Esophagus muscularis mucosa (tissue), 4 donors: ENCODE measurements around the gene PEX10. TPM values are rescaled to one million over a fixed set of nuclear protein-coding genes. Genes with fewer than 3 reads are reported as not detected.

Experiments
- DNase-seq: peaks from one replicate; pipeline ENCODE4 v3.0.0-alpha.2; 2017; ENCODE audit errors: extremely low spot score
- H3K27ac ChIP-seq, 4 donors: fragments of 200-600 bp; sonication (generic); replicated peaks in 1 of 4; 1 replicate in 3 of 4; 2 replicates in 1 of 4; pipeline ENCODE4 v1.5.1; 2016 to 2019; ENCODE audit warnings: mild to moderate bottlenecking in 1 of 4
- H3K27me3 ChIP-seq, 4 donors: fragments of 200-600 bp; sonication (generic); one replicate each; pipeline versions ENCODE4 v1.5.1 to v1.6.0; 2016 to 2019
- H3K36me3 ChIP-seq, 4 donors: fragments of 200-600 bp; sonication (generic); one replicate each; pipeline ENCODE4 v1.5.1; 2016 to 2019
- H3K4me1 ChIP-seq, 4 donors: fragments of 200-600 bp; sonication (generic); one replicate each; pipeline ENCODE4 v1.5.1; 2016 to 2019
- H3K4me3 ChIP-seq, 4 donors: fragments of 200-600 bp; sonication (generic); 1 replicate in 2 of 4; 2 replicates in 2 of 4; pipeline ENCODE4 v1.5.1; 2016 to 2019; ENCODE audit warnings: mild to moderate bottlenecking in 4 of 4, moderate library complexity in 1 of 4
- H3K9me3 ChIP-seq, 4 donors: fragments of 200-600 bp; sonication (generic); 1 replicate in 3 of 4; 2 replicates in 1 of 4; pipeline ENCODE4 v1.5.1; 2016 to 2019
- EP300 ChIP-seq: sonication (generic); formaldehyde crosslinking; IDR thresholded peaks from one replicate; pipeline ENCODE4 v1.6.1; 2017; ENCODE audit warnings: antibody characterized with exemption
- POLR2A ChIP-seq: fragments of 450-650 bp; IDR thresholded peaks from one replicate; pipeline ENCODE4 v1.6.1; 2017; ENCODE audit warnings: antibody characterized with exemption, moderate library complexity, mild to moderate bottlenecking, low read depth
- POLR2AphosphoS5 ChIP-seq, 2 donors: sonication (generic); formaldehyde crosslinking; IDR thresholded peaks; one replicate each; pipeline ENCODE4 v1.6.1; 2017; ENCODE audit warnings: antibody characterized with exemption in 2 of 2
- WGBS: methylation state at CpG from one replicate; pipeline ENCODE4 v1.1.5; 2018; 5-methylcytosine and 5-hydroxymethylcytosine counted together
- intact Hi-C: fragments of 100-400 bp; cut with DNase I; formaldehyde crosslinking; loops from one replicate; pipeline ENCODE4 v1.15.1; 2023
- total RNA-seq, 4 donors: library from RNA; depleted of rRNA; stranded (reverse); fragments of >200 nt; gene quantifications; one replicate each; pipeline versions ENCODE4 v1.1.0 to v1.2.1, GENCODE V29; 2016
- TF ChIP-seq, protein P1 (sequence below), 3 experiments: fragments of 200-600 bp in 2 of 3; fragments of 450-650 bp in 1 of 3; sonication (generic) in 2 of 3; IDR thresholded peaks; one replicate each; pipeline ENCODE4 v1.5.1; 2017 to 2019; ENCODE audit warnings: antibody characterized with exemption in 3 of 3, mild to moderate bottlenecking in 2 of 3, moderate library complexity in 1 of 3

Gene PEX10
- total RNA-seq, 4 donors from 2014 or later, result 14.2 to 27.1 (median 20.3) TPM

DNA sequence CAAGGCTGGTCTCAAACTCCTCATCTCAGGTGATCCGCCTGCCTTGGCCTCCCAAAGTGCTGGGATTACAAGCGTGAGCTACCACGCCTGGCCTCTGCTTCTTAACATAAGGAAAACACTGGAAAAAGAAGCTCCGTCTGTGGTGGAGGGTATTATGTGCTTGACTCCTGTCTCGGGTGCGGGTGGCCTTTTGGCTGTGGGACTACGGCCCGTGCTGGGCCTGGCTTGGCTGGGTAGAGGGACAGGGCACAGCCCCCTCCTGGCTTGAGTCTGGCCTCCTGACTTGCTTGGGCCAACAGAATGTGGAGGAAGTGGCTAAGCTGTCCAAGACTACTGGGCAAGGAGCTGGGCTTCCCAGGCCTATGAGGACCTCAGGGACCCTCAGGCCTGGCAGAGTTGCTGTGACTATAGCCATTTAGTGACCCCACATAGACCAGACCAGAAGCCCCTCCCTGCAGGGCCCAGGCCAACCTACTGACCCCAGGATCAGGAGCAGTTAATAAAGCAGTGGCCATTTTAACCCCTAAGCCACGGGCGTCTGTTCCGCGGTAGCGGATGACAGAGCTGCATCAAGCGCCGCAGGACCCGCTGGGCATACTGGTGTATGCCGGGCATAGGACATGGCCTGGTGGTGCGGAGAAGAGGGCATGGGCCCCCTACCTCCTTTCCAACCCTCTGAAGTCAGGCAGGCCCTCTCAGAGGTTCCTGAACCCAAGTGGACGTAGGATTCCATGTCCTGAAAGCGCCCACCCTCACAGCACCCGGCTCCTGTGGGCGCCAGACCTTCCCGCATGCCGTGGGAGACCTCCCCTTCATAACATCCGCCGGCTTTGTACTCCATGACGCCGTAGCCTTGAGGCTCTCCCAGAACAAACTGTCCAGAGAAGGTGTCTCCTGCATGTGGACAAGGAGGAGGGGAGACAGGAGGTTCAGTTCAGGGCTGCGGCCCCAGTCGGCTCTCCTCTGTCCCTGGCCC, 25.4 kb downstream of the PEX10 start:
- 94% methylated on average over 30 of the region's 30 CpGs for WGBS
- TF ChIP-seq, protein P1, sequence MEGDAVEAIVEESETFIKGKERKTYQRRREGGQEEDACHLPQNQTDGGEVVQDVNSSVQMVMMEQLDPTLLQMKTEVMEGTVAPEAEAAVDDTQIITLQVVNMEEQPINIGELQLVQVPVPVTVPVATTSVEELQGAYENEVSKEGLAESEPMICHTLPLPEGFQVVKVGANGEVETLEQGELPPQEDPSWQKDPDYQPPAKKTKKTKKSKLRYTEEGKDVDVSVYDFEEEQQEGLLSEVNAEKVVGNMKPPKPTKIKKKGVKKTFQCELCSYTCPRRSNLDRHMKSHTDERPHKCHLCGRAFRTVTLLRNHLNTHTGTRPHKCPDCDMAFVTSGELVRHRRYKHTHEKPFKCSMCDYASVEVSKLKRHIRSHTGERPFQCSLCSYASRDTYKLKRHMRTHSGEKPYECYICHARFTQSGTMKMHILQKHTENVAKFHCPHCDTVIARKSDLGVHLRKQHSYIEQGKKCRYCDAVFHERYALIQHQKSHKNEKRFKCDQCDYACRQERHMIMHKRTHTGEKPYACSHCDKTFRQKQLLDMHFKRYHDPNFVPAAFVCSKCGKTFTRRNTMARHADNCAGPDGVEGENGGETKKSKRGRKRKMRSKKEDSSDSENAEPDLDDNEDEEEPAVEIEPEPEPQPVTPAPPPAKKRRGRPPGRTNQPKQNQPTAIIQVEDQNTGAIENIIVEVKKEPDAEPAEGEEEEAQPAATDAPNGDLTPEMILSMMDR (IDR thresholded peaks at IDR 0.05), result no peak
- no peak for TF ChIP-seq POLR2A
- TF ChIP-seq EP300, result no peak

DNA sequence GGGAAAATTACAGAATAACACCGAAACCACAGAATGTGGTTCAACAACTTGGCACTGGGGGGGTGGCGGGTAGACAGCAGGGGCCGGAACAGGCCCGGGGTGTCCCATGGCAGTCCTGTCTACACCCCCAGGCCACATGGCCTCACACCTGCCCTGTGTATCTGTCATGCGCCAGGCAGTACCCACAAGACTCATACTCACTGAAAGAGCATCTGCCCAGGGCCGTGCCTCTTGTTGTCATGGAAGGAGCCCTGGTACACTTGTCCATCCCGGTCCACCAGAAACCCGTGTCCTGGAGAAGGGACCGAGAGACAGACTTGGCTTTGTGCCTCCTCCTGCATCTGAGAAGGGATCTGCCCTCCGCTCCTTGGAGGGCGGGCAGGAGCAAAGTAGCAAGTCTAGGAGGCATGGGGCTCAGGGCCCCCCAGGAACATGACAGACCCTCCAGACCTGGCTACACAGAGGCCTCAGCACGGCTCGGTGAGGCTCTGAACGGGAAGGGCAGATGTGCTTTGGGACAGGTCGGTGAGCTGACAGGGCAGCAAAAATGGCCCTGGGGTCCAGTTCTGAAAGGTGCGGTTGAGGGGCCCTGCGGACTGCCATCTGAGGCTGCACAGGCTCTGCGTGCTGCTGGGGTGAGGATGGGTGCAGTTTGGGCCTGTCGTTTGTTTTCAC, 26.6 kb downstream of the PEX10 start:
- no peaks in the 10 kb centered on the region for H3K27me3 ChIP-seq
- H3K36me3 ChIP-seq, result peaks cover 0 to 12% (median 4%) of the 10 kb centered on the region in 4 donors
- no peak for DNase-seq
- WGBS, result 84% methylated on average over 13 of the region's 19 CpGs
- H3K4me3 ChIP-seq, result no peak overlapping the region
- TF ChIP-seq, protein P1 (IDR thresholded peaks at IDR 0.05), result no peak
- TF ChIP-seq POLR2A, result no peak
- TF ChIP-seq EP300, result no peak
- TF ChIP-seq POLR2AphosphoS5 (IDR thresholded peaks at IDR 0.05), result no peak
- H3K27ac ChIP-seq, result no peak overlapping the region
- intact Hi-C loops, result no loop called here
- peaks cover 15 to 29% (median 24%) of the 10 kb centered on the region in 4 donors for H3K4me1 ChIP-seq
- H3K9me3 ChIP-seq, result no peaks in the 10 kb centered on the region

More for the DNA sequence above, 25.4 kb downstream of the PEX10 start:
- no peak for DNase-seq
- Histone ChIP-seq H3K9me3 (no peaks in the 10 kb centered on the region), H3K27me3 (peaks cover 0 to 4% (median 0%) of the 10 kb centered on the region in 4 donors), H3K27ac (no peak overlapping the region), H3K36me3 (peaks cover 0 to 12% (median 4%) of the 10 kb centered on the region in 4 donors), H3K4me3 (no peak overlapping the region), H3K4me1 (peaks cover 8 to 24% (median 18%) of the 10 kb centered on the region in 4 donors)
- intact Hi-C loops, result no loop called here

- no peak for DNase-seq
- peaks cover 0 to 12% (median 4%) of the 10 kb centered on the region in 4 donors for H3K36me3 ChIP-seq
- no peaks in the 10 kb centered on the region for H3K27me3 ChIP-seq
- H3K4me1 ChIP-seq, result peaks cover 9 to 22% (median 17%) of the 10 kb centered on the region in 4 donors
- H3K4me3 ChIP-seq, result no peak overlapping the region
- 84% methylated on average over 29 of the region's 41 CpGs for WGBS
- TF ChIP-seq POLR2AphosphoS5 (IDR thresholded peaks at IDR 0.05), result no peak
- no peak for TF ChIP-seq EP300
- no peak for TF ChIP-seq POLR2A
- TF ChIP-seq, protein P1 (IDR thresholded peaks at IDR 0.05), result no peak
- intact Hi-C loops, result loop anchor here (5.0 kb wide), 1 partner anchor 68 kb away; no protein-coding TSS in a partner anchor
- H3K27ac ChIP-seq, result no peak overlapping the region
- H3K9me3 ChIP-seq, result no peaks in the 10 kb centered on the region
Measured at GRCh38 chr1:2384941-2385481, 27.4 kb downstream of the PEX10 start.

DNA sequence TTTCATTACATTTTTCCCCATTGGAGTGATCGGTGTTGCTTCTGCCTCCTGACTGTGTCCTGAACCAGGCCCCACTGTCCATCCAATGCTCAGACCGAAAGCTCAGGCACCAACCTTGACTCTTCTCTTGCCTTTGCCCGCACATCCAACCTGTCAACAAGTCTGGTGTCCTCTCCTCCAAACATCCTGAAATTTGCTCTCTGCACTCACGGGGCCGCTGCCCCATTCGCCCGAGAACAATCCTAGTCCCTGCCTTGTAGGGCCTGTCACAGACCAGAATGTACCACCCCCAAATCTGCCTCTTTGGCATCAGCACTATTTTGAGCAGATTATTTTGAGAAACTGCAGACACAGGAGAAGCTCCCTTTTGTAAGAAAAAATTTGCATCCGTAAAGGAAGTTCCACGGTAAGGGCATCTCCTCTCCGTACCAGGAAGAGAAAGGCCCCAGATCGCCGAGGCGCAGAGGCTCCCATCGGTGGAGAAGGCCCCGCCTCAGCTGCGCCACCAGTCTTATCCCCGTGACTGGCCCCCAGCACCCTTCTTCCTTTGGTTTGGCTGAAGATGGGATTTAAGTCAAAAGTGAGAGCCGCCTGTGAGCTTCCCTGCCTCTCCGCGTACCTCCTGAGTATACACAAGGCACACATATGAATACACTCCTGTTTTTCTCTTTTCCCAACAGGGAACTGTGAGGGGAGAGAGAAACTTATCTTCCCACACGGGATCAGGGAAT, 28.1 kb downstream of the PEX10 start:
- H3K27me3 ChIP-seq, result no peaks in the 10 kb centered on the region
- 93% methylated on average over 21 of the region's 21 CpGs for WGBS
- H3K4me1 ChIP-seq, result peaks cover 9 to 20% (median 15%) of the 10 kb centered on the region in 4 donors
- no peak overlapping the region for H3K27ac ChIP-seq
- intact Hi-C loops, result loop anchor here (5.0 kb wide), 1 partner anchor 67 kb away; no protein-coding TSS in a partner anchor
- no peaks in the 10 kb centered on the region for H3K9me3 ChIP-seq
- no peak overlapping the region for H3K4me3 ChIP-seq
- DNase-seq, result no peak
- peaks cover 0 to 12% (median 4%) of the 10 kb centered on the region in 4 donors for H3K36me3 ChIP-seq
- TF ChIP-seq POLR2AphosphoS5 (IDR thresholded peaks at IDR 0.05) (no peak), EP300 (no peak), POLR2A (no peak)
- TF ChIP-seq, protein P1 (IDR thresholded peaks at IDR 0.05), result no peak
